HG02678 (cell line): ENCODE data around the gene POLR2J2.
"Not testable (repeated sequence)": the region's sequence is repeated elsewhere in the genome, so short reads cannot be mapped to it uniquely, and the experiment has no call there.

Experiments used
- ATAC-seq: cut with Tn5 transposase; IDR thresholded peaks from one replicate; pipeline ENCODE4 v1.9.1; 2021; ENCODE audit warnings: mild to moderate bottlenecking, moderate library complexity; ENCODE audit not compliant: unreplicated experiment

Gene POLR2J2

GRCh38 chr7:102673447-102674067, 2.1 kb upstream of the POLR2J2 start:
- not testable (repeated sequence) for ATAC-seq

GRCh38 chr7:102671956-102672307, 469 bp upstream of the POLR2J2 start:
- ATAC-seq: peak; percentile 33

- not testable (repeated sequence) for ATAC-seq
These were observed 3.9 kb downstream of the POLR2J2 start for GRCh38 chr7:102667523-102667922.

- ATAC-seq: not testable (repeated sequence)
These were observed 4.6 kb downstream of the POLR2J2 start for GRCh38 chr7:102666850-102667249.

GRCh38 chr7:102664765-102665164, 6.7 kb downstream of the POLR2J2 start:
- ATAC-seq: not testable (repeated sequence)

- not testable (repeated sequence) for ATAC-seq
These were observed 21.5 kb downstream of the POLR2J2 start, which contains the start of gene SPDYE2B for GRCh38 chr7:102649924-102650323. Gene SPDYE2B (plus strand): TSS chr7:102650319. CDS start chr7:102652349, 2,030 bp downstream.

- ATAC-seq: not testable (repeated sequence)
These were observed 23.6 kb downstream of the POLR2J2 start for GRCh38 chr7:102647813-102648212.

- not testable (repeated sequence) for ATAC-seq
These were observed 28.1 kb downstream of the POLR2J2 start for GRCh38 chr7:102643404-102643803.

- not testable (repeated sequence) for ATAC-seq
These were observed 28.8 kb downstream of the POLR2J2 start, which contains the start of gene UPK3BL1 for GRCh38 chr7:102642691-102643090. Gene UPK3BL1 (minus strand): TSS chr7:102642791. CDS start chr7:102642741, 50 bp downstream.

GRCh38 chr7:102638848-102639247, 32.6 kb downstream of the POLR2J2 start:
- ATAC-seq: not testable (repeated sequence)

GRCh38 chr7:102636956-102637355, 34.5 kb downstream of the POLR2J2 start:
- ATAC-seq: not testable (repeated sequence)

- ATAC-seq: not testable (repeated sequence)
These were observed 36.1 kb downstream of the POLR2J2 start for GRCh38 chr7:102635354-102635753.

- ATAC-seq: not testable (repeated sequence)
These were observed 37.2 kb downstream of the POLR2J2 start for GRCh38 chr7:102634299-102634698.

- not testable (repeated sequence) for ATAC-seq
These were observed 40.8 kb downstream of the POLR2J2 start for GRCh38 chr7:102630622-102631021.

GRCh38 chr7:102627271-102627904, 44.1 kb downstream of the POLR2J2 start:
- ATAC-seq: not testable (repeated sequence)

- ATAC-seq: not testable (repeated sequence)
These were observed 53.3 kb downstream of the POLR2J2 start for GRCh38 chr7:102618122-102618521.

- ATAC-seq: peak; percentile 77
These were observed 54.8 kb downstream of the POLR2J2 start, which contains the start of gene RASA4 for GRCh38 chr7:102616507-102617125. Gene RASA4 (minus strand): TSS chr7:102616756. CDS start chr7:102616689, 67 bp downstream.
